DOHH2 (cell line): ENCODE results near the gene COLQ.

Source experiments
- EZH2phosphoT487 ChIP-seq: fragments of 200-600 bp; sonication (generic); IDR thresholded peaks from 2 replicates; pipeline ENCODE4 v1.6.1; 2017; ENCODE audit warnings: borderline replicate concordance, mild to moderate bottlenecking, antibody characterized with exemption, low read length, moderate library complexity, mixed read lengths
- TF ChIP-seq, protein P1 (sequence below): fragments of 200-600 bp; sonication (generic); IDR thresholded peaks from one replicate; pipeline ENCODE4 v1.5.1; 2014; ENCODE audit warnings: antibody characterized with exemption, mild to moderate bottlenecking, low read depth, low read length; ENCODE audit not compliant: poor library complexity, severe bottlenecking

DNA sequence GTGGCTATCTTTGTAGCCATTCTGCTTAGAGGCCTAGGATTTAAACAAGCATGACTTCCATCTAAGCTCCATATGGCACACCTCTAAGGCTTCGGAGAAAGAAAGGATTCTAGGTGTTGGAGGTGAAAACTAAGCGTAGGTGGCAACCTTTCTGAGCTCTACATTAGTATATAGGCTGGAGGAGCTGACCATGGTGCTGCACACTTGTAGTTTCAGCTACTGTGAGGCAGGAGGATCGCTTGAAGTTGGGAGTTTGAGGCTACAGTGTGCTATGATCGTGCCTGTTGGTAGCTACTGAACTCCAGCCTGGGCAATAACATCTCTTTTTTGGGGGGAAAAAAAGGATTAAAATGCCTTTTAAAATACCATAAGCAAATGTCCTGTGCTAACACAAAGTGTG is 86.8 kb downstream of the COLQ start:
- TF ChIP-seq, protein P1, sequence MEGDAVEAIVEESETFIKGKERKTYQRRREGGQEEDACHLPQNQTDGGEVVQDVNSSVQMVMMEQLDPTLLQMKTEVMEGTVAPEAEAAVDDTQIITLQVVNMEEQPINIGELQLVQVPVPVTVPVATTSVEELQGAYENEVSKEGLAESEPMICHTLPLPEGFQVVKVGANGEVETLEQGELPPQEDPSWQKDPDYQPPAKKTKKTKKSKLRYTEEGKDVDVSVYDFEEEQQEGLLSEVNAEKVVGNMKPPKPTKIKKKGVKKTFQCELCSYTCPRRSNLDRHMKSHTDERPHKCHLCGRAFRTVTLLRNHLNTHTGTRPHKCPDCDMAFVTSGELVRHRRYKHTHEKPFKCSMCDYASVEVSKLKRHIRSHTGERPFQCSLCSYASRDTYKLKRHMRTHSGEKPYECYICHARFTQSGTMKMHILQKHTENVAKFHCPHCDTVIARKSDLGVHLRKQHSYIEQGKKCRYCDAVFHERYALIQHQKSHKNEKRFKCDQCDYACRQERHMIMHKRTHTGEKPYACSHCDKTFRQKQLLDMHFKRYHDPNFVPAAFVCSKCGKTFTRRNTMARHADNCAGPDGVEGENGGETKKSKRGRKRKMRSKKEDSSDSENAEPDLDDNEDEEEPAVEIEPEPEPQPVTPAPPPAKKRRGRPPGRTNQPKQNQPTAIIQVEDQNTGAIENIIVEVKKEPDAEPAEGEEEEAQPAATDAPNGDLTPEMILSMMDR = no peak
- TF ChIP-seq EZH2phosphoT487 = no peak
